NCI-H526 (cell line): ENCODE results near the gene TUBA1A.
"Not testable (repeated sequence)": the region's sequence is repeated elsewhere in the genome, so short reads cannot be mapped to it uniquely, and the experiment has no call there.

ENCODE experiments used
- DNase-seq, 2 experiments: peaks; one replicate each; lab custom pipeline; 2025; lab: John Stamatoyannopoulos, UW

Gene TUBA1A

GRCh38 chr12:49160399-49160798 lies 28.5 kb downstream of the TUBA1A start:
- DNase-seq: peak; percentile 59 to 82

DNA sequence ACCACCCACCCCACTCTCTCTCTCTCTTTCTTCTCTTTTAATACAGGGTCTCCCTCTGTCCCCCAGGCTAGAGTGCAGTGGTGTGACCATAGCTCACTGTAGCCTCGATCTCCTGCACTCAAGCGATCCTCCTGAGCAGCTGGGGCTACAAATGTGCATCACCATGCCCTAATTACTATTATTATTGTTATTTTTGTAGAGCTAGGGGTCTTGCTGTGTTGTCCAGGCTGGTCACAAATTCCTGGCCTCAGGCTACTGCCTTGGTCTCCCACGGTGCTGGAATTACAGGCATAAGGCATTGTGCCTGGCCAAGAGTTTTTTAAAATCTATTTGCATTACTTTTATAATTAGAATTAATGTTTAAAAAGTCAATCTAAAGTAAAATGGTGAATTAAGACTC lies 34.7 kb downstream of the TUBA1A start:
- no peak for DNase-seq

- no peak for DNase-seq
Observed at GRCh38 chr12:49147384-49147783, 41.5 kb downstream of the TUBA1A start.

DNA sequence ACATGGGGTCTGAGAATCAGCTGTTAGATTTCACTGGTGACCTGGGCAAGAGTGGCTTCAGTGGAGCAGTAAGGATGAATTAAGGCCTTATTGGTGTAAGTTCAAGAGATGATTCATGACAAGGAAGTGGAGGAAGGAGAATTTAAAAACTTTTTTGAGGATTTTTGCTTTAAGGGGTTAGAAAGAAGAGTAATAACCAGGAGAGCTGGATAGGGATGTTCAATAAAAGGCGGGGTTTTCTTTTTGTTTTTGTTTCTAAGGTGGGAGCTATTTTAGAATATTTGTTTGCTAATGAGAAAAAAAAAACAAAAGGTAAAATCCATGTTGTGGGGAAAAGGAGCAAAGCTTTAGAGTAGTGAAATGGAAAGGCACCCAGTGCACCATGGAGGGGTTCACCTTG lies 42.5 kb downstream of the TUBA1A start:
- DNase-seq: no peak

- DNase-seq: no peak
Observed at GRCh38 chr12:49144384-49144783, 44.5 kb downstream of the TUBA1A start.

GRCh38 chr12:49138999-49139398 lies 49.9 kb downstream of the TUBA1A start:
- no peak for DNase-seq

- peak; percentile 49 to 58 for DNase-seq
Observed at GRCh38 chr12:49138587-49138986, 50.3 kb downstream of the TUBA1A start.

DNA sequence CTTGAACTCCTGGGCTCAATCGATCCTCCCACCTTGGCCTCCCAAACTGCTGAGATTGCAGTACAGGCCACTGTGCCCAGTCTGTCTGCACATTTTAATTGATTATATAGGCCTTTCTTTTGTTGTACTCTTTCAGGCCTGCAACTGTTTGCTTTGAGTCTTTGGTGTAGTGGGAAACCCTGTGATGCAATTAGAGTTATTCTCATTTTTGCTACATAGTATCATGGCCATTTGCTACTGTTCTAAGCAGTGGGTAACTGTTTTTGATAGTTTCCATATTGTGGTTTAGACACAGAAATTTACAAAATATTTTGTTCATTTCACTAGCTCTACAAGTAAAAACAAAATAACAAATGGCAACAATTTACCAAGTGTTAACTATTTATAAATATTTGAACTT lies 51.4 kb downstream of the TUBA1A start:
- no peak for DNase-seq

DNA sequence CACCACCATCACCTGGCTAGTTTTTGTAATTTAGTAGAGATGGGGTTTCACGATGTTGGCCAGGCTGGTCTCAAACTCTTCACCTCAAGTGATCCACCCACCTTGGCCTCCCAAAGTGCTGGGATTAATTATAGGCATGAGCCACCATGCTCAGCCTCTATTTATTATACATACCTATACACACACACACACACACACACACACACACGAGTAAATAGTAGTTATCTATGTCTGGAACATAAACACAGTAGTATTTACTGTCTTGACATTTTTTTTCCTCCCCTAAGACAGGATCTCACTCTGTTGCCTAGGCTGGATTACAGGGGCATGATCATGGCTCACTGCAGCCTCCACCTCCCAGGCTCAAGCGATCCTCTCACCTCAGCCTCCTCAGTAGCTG lies 51.9 kb downstream of the TUBA1A start:
- not testable (repeated sequence) for DNase-seq
